Neural progenitor cell (in vitro differentiated cells): Measurements from ENCODE around the gene SOX2. TPM values are rescaled to one million over a fixed set of nuclear protein-coding genes. Genes with fewer than 3 reads are reported as not detected.
A peak's percentile ranks its signal among the peaks of the same experiment; 100 is the strongest.

Experiments
- DNase-seq: peaks from one replicate; pipeline ENCODE4 v3.0.0-alpha.2; 2016; ENCODE audit warnings: low spot score
- H2AFZ ChIP-seq: fragments of 200-600 bp; sonication (generic); replicated peaks from 2 replicates; pipeline ENCODE4 v1.6.1; 2016; ENCODE audit warnings: antibody characterized with exemption
- H3F3A ChIP-seq: fragments of 200-600 bp; sonication (generic); 2 replicates; pipeline ENCODE4 v1.6.1; 2016; ENCODE audit warnings: antibody characterized with exemption, low read depth
- H3K27ac ChIP-seq: fragments of 200-600 bp; sonication (generic); 2 replicates; pipeline ENCODE4 v1.5.1; 2016; ENCODE audit warnings: mild to moderate bottlenecking
- H3K27me3 ChIP-seq: fragments of 200-600 bp; sonication (generic); 2 replicates; pipeline ENCODE4 v1.6.1; 2016; ENCODE audit warnings: mild to moderate bottlenecking, moderate library complexity
- H3K36me3 ChIP-seq: fragments of 200-600 bp; sonication (generic); 2 replicates; pipeline ENCODE4 v1.5.1; 2016
- H3K4me1 ChIP-seq: fragments of 200-600 bp; sonication (generic); 2 replicates; pipeline ENCODE4 v1.6.1; 2016; ENCODE audit warnings: mixed run types
- H3K4me2 ChIP-seq: fragments of 200-600 bp; sonication (generic); 2 replicates; pipeline ENCODE4 v1.6.1; 2016
- H3K4me3 ChIP-seq: fragments of 200-600 bp; sonication (generic); 2 replicates; pipeline ENCODE4 v1.5.1; 2016
- H3K79me2 ChIP-seq: fragments of 200-600 bp; sonication (generic); 2 replicates; pipeline ENCODE4 v1.6.1; 2016; ENCODE audit warnings: low read depth
- H3K9ac ChIP-seq: fragments of 200-600 bp; sonication (generic); 2 replicates; pipeline ENCODE4 v1.6.1; 2016
- H3K9me3 ChIP-seq: fragments of 200-600 bp; sonication (generic); 2 replicates; pipeline ENCODE4 v1.5.1; 2016; ENCODE audit warnings: low read depth
- H4K20me1 ChIP-seq: fragments of 200-600 bp; sonication (generic); 2 replicates; pipeline ENCODE4 v1.6.1; 2016; ENCODE audit warnings: low read depth
- H3K27ac Mint-ChIP-seq: 3 replicates; pipeline ENCODE4 v1.8.0; 2021; ENCODE audit warnings: mixed read lengths
- H3K27me3 Mint-ChIP-seq: 2 replicates; pipeline ENCODE4 v1.8.0; 2022; ENCODE audit warnings: low read depth, mild to moderate bottlenecking, inconsistent platforms, moderate library complexity, mixed read lengths; ENCODE audit not compliant: insufficient read depth
- H3K36me3 Mint-ChIP-seq: 3 replicates; pipeline ENCODE4 v1.8.0; 2021; ENCODE audit warnings: mixed read lengths
- H3K4me1 Mint-ChIP-seq: 3 replicates; pipeline ENCODE4 v1.8.0; 2021; ENCODE audit warnings: mixed read lengths
- H3K4me3 Mint-ChIP-seq: 3 replicates; pipeline ENCODE4 v1.8.0; 2021; ENCODE audit warnings: mild to moderate bottlenecking, moderate library complexity, mixed read lengths
- H3K9me3 Mint-ChIP-seq: 3 replicates; pipeline ENCODE4 v1.8.0; 2020; ENCODE audit warnings: mixed read lengths
- CTCF ChIP-seq: fragments of 200-600 bp; sonication (generic); IDR thresholded peaks from 2 replicates; pipeline ENCODE4 v1.5.1; 2017; ENCODE audit warnings: antibody characterized with exemption, mild to moderate bottlenecking
- EZH2 ChIP-seq: fragments of 200-600 bp; sonication (generic); IDR thresholded peaks from 2 replicates; pipeline ENCODE4 v1.6.1; 2017; ENCODE audit warnings: antibody characterized with exemption, mild to moderate bottlenecking, moderate library complexity
- EZH2phosphoT487 ChIP-seq: fragments of 200-600 bp; sonication (generic); IDR thresholded peaks from 2 replicates; pipeline ENCODE4 v1.6.1; 2017; ENCODE audit warnings: antibody characterized with exemption
- total RNA-seq: library from RNA; depleted of rRNA; stranded (reverse); fragments of >200 nt; gene quantifications from 2 replicates; pipeline ENCODE4 v1.2.3, GENCODE V29; 2015; ENCODE audit warnings: low replicate concordance

Gene SOX2
- total RNA-seq, 1 donor from 2014 or later = 605 TPM

GRCh38 chr3:181712226-181712552, 464 bp downstream of the SOX2 start:
- peak overlapping the region; percentile 83 for H3K9ac ChIP-seq
- H3K27ac ChIP-seq = peak overlapping the region; percentile 99
- DNase-seq = peak; percentile 77
- TF ChIP-seq EZH2 (no peak), EZH2phosphoT487 (no peak), CTCF (no peak)
- H3K4me2 ChIP-seq = peak overlapping the region; percentile 99
- H3K4me3 Mint-ChIP-seq = no peak overlapping the region
- H3K36me3 Mint-ChIP-seq = peaks cover 32% of the 10 kb centered on the region
- H3K27me3 ChIP-seq = no peaks in the 10 kb centered on the region
- H3K4me1 Mint-ChIP-seq = peaks cover 32% of the 10 kb centered on the region
- H3K79me2 ChIP-seq = peaks cover 93% of the 10 kb centered on the region
- H3K27ac Mint-ChIP-seq = peak overlapping the region; percentile 95
- H2AFZ ChIP-seq = no peak overlapping the region
- peaks cover 3% of the 10 kb centered on the region for H3K9me3 Mint-ChIP-seq
- peaks cover 28% of the 10 kb centered on the region for H3K4me1 ChIP-seq
- H3K36me3 ChIP-seq = peaks cover 36% of the 10 kb centered on the region
- H3F3A ChIP-seq = peaks cover 100% of the 10 kb centered on the region
- H3K4me3 ChIP-seq = peak overlapping the region; percentile 98
- H4K20me1 ChIP-seq = peaks cover 53% of the 10 kb centered on the region
- H3K27me3 Mint-ChIP-seq = peaks cover 5% of the 10 kb centered on the region
- H3K9me3 ChIP-seq = no peaks in the 10 kb centered on the region

- Mint-ChIP-seq H3K36me3 (peaks cover 32% of the 10 kb centered on the region), H3K4me1 (peaks cover 31% of the 10 kb centered on the region), H3K4me3 (no peak overlapping the region), H3K27me3 (peaks cover 5% of the 10 kb centered on the region), H3K27ac (peak overlapping the region; percentile 99), H3K9me3 (peaks cover 3% of the 10 kb centered on the region)
- H3K27ac ChIP-seq = peak overlapping the region; percentile 99
- H3K27me3 ChIP-seq = no peaks in the 10 kb centered on the region
- peak; percentile 73 for DNase-seq
- no peak overlapping the region for H2AFZ ChIP-seq
- H3F3A ChIP-seq = peaks cover 100% of the 10 kb centered on the region
- TF ChIP-seq EZH2 = no peak
- no peak for TF ChIP-seq EZH2phosphoT487
- no peak for TF ChIP-seq CTCF
- no peaks in the 10 kb centered on the region for H3K9me3 ChIP-seq
- H4K20me1 ChIP-seq = peaks cover 59% of the 10 kb centered on the region
- peak overlapping the region; percentile 98 for H3K4me3 ChIP-seq
- H3K4me1 ChIP-seq = peaks cover 28% of the 10 kb centered on the region
- H3K36me3 ChIP-seq = peaks cover 41% of the 10 kb centered on the region
- H3K9ac ChIP-seq = peak overlapping the region; percentile 83
- peaks cover 94% of the 10 kb centered on the region for H3K79me2 ChIP-seq
- H3K4me2 ChIP-seq = peak overlapping the region; percentile 99
These were observed 991 bp downstream of the SOX2 start for GRCh38 chr3:181712553-181713279.

- Mint-ChIP-seq H3K4me3 (no peak overlapping the region), H3K27me3 (peaks cover 5% of the 10 kb centered on the region), H3K36me3 (peaks cover 32% of the 10 kb centered on the region)
These were observed 1.5 kb downstream of the SOX2 start for GRCh38 chr3:181713280-181713647.

More at GRCh38 chr3:181713280-181713647, 1.5 kb downstream of the SOX2 start:
- no peaks in the 10 kb centered on the region for H3K27me3 ChIP-seq
- H3K4me3 ChIP-seq = peak overlapping the region; percentile 98
- H3K4me2 ChIP-seq = peak overlapping the region; percentile 99
- Mint-ChIP-seq H3K9me3 (peaks cover 3% of the 10 kb centered on the region), H3K27ac (peak overlapping the region; percentile 99), H3K4me1 (peaks cover 31% of the 10 kb centered on the region)
- no peak for TF ChIP-seq CTCF
- TF ChIP-seq EZH2phosphoT487 = no peak
- no peak for TF ChIP-seq EZH2
- H3K9me3 ChIP-seq = no peaks in the 10 kb centered on the region
- H4K20me1 ChIP-seq = peaks cover 64% of the 10 kb centered on the region
- peaks cover 44% of the 10 kb centered on the region for H3K36me3 ChIP-seq
- peak overlapping the region; percentile 99 for H3K27ac ChIP-seq
- H2AFZ ChIP-seq = no peak overlapping the region
- H3F3A ChIP-seq = peaks cover 100% of the 10 kb centered on the region
- peaks cover 29% of the 10 kb centered on the region for H3K4me1 ChIP-seq
- H3K79me2 ChIP-seq = peaks cover 98% of the 10 kb centered on the region
- H3K9ac ChIP-seq = peak overlapping the region; percentile 83
- no peak for DNase-seq
